Panc1 (cell line): ENCODE measurements around the gene UNKL. TPM values are rescaled to one million over a fixed set of nuclear protein-coding genes. Genes with fewer than 3 reads are reported as not detected.

Source experiments
- ATAC-seq: fragments of 200-7000 bp; cut with Tn5 transposase; 2 replicates; pipeline ENCODE4 v1.9.1; 2020; ENCODE audit warnings: mild to moderate bottlenecking, moderate library complexity
- BruUV-seq: library from RNA; stranded (reverse); fragments of 400-500 nt; replicated peaks from 2 replicates; lab custom pipeline; 2021; lab: Mats Ljungman, UMichigan
- CTCF ChIA-PET: fragments of 300-600 bp; sonication (Branson Sonifier 250); formaldehyde crosslinking; loops from one replicate; lab custom pipeline; 2022; ENCODE audit warnings: antibody characterized with exemption; lab: Charles Lee
- POLR2A ChIA-PET: fragments of 300-600 bp; sonication (Branson Sonifier 250); formaldehyde crosslinking; loops from one replicate; lab custom pipeline; 2022; ENCODE audit warnings: antibody characterized with exemption; lab: Charles Lee
- DNase-seq: peaks from one replicate; pipeline ENCODE4 v3.0.0-alpha.2; 2010; ENCODE audit warnings: low read depth, low spot score
- H3K27ac ChIP-seq: 2 replicates; pipeline ENCODE4 v1.5.1; 2011; ENCODE audit warnings: mild to moderate bottlenecking, low read length, inconsistent platforms
- H3K27me3 ChIP-seq: fragments of 200-500 bp; sonication (Bioruptor generic); 2 replicates; pipeline ENCODE4 v1.6.0; 2014; ENCODE audit warnings: low read length, inconsistent platforms; ENCODE audit not compliant: control insufficient read depth, insufficient read depth
- H3K36me3 ChIP-seq: fragments of 200-500 bp; sonication (Bioruptor generic); 2 replicates; pipeline ENCODE4 v1.5.1; 2014; ENCODE audit warnings: inconsistent platforms, mild to moderate bottlenecking, low read length, moderate library complexity; ENCODE audit not compliant: control insufficient read depth, insufficient read depth
- H3K4me1 ChIP-seq: 2 replicates; pipeline ENCODE4 v1.5.1; 2011; ENCODE audit warnings: inconsistent platforms, mild to moderate bottlenecking, low read length, moderate library complexity; ENCODE audit not compliant: control insufficient read depth, insufficient read depth
- H3K4me3 ChIP-seq, 2 experiments: 2 replicates each; pipeline ENCODE4 v1.5.1; 2011 to 2012; ENCODE audit warnings: low read depth in 2 of 2, low read length in 2 of 2, mild to moderate bottlenecking in 2 of 2, inconsistent platforms in 1 of 2, moderate library complexity in 1 of 2
- H3K9me3 ChIP-seq: fragments of 200-500 bp; sonication (Bioruptor generic); 2 replicates; pipeline ENCODE4 v1.5.1; 2014; ENCODE audit warnings: low read depth, mild to moderate bottlenecking, inconsistent platforms, low read length, moderate library complexity; ENCODE audit not compliant: control insufficient read depth, insufficient read depth
- POLR2AphosphoS5 ChIP-seq: IDR thresholded peaks from 2 replicates; pipeline ENCODE4 v1.6.1; 2012; ENCODE audit warnings: mild to moderate bottlenecking, low read depth, low read length, moderate library complexity
- SIN3A ChIP-seq: IDR thresholded peaks from 2 replicates; pipeline ENCODE4 v1.6.1; 2012; ENCODE audit warnings: low read depth, mild to moderate bottlenecking, low read length, moderate library complexity, borderline replicate concordance; ENCODE audit not compliant: insufficient read depth
- TCF7L2 ChIP-seq: IDR thresholded peaks from 2 replicates; pipeline ENCODE4 v1.6.1; 2011; ENCODE audit warnings: mild to moderate bottlenecking, low read depth, low read length, inconsistent platforms
- in situ Hi-C: cut with HindIII; loops from 2 replicates; pipeline ENCODE4 v1.10.0; 2016; ENCODE audit warnings: low sequenced_read_pairs, low pct_unique_long_range_greater_than_20kb
- intact Hi-C: fragments of 100-400 bp; cut with micrococcal nuclease; formaldehyde crosslinking; loops from one replicate; pipeline ENCODE4 v1.10.0; 2022; ENCODE audit not compliant: unreplicated experiment
- total RNA-seq: library from RNA; stranded (reverse); gene quantifications from one replicate; pipeline ENCODE4 v1.2.1, GENCODE V29; 2021; ENCODE audit not compliant: unreplicated experiment
- TF ChIP-seq, protein P1 (sequence below): fragments of 450-650 bp; IDR thresholded peaks from 2 replicates; pipeline ENCODE4 v1.5.1; 2017; ENCODE audit warnings: mild to moderate bottlenecking
- TF ChIP-seq, protein P2 (sequence below), 2 experiments: IDR thresholded peaks; 2 replicates each; pipeline ENCODE4 v1.6.1; 2011 to 2012; ENCODE audit warnings: low read depth in 2 of 2, control low read depth in 1 of 2, low read length in 1 of 2, mild to moderate bottlenecking in 1 of 2, moderate library complexity in 1 of 2; ENCODE audit not compliant: insufficient read depth in 1 of 2

Gene UNKL
- total RNA-seq, 1 experiment from 2014 or later, result 26.6 TPM

DNA sequence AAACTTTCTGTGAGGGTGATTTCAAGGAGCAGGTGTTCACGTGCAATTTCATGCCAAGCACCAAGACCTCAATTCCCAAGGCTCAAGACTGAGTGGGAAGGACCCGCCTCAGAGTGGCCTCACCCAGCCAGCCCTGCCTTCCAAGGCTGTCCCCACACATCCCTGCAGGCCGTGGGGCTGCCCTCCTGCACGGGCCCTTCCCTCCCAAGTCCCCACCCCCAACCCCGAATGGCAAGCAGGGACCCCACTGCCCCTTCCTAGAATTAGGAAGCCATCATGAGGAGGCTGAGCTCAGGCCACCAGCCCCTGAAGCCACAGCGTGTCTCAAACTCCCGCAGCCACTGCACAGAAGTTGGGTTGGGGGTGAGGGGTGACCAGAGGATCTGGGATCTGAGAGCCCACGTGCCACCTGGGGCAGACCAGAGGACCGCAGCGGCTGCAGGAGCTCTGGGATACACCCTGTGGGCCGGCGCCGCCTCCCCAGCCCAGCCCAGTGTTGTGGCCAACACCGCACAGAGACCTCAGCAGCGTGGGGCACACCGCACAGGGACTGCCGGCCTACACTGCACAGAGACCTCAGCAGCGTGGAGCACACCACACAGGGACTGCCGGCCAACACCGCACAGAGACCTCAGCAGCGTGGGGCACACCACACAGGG is 42.1 kb downstream of the UNKL start:
- POLR2A ChIA-PET, result interaction anchor here (0.7 kb wide), 1 partner anchor 12 kb away, joined by 3 read pairs; no protein-coding TSS in a partner anchor
- CTCF ChIA-PET, result no interaction called here
- Histone ChIP-seq H3K4me3 (no peak overlapping the region), H3K9me3 (no peaks in the 10 kb centered on the region), H3K27ac (no peak overlapping the region), H3K4me1 (no peaks in the 10 kb centered on the region; the same call in 1 of the 2 replicates), H3K27me3 (no peaks in the 10 kb centered on the region), H3K36me3 (no peaks in the 10 kb centered on the region)
- intact Hi-C loops (no loop called here), in situ Hi-C loops (no loop called here)
- no peak for DNase-seq
- TF ChIP-seq, protein P1, sequence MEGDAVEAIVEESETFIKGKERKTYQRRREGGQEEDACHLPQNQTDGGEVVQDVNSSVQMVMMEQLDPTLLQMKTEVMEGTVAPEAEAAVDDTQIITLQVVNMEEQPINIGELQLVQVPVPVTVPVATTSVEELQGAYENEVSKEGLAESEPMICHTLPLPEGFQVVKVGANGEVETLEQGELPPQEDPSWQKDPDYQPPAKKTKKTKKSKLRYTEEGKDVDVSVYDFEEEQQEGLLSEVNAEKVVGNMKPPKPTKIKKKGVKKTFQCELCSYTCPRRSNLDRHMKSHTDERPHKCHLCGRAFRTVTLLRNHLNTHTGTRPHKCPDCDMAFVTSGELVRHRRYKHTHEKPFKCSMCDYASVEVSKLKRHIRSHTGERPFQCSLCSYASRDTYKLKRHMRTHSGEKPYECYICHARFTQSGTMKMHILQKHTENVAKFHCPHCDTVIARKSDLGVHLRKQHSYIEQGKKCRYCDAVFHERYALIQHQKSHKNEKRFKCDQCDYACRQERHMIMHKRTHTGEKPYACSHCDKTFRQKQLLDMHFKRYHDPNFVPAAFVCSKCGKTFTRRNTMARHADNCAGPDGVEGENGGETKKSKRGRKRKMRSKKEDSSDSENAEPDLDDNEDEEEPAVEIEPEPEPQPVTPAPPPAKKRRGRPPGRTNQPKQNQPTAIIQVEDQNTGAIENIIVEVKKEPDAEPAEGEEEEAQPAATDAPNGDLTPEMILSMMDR, result no peak
- TF ChIP-seq, protein P2, sequence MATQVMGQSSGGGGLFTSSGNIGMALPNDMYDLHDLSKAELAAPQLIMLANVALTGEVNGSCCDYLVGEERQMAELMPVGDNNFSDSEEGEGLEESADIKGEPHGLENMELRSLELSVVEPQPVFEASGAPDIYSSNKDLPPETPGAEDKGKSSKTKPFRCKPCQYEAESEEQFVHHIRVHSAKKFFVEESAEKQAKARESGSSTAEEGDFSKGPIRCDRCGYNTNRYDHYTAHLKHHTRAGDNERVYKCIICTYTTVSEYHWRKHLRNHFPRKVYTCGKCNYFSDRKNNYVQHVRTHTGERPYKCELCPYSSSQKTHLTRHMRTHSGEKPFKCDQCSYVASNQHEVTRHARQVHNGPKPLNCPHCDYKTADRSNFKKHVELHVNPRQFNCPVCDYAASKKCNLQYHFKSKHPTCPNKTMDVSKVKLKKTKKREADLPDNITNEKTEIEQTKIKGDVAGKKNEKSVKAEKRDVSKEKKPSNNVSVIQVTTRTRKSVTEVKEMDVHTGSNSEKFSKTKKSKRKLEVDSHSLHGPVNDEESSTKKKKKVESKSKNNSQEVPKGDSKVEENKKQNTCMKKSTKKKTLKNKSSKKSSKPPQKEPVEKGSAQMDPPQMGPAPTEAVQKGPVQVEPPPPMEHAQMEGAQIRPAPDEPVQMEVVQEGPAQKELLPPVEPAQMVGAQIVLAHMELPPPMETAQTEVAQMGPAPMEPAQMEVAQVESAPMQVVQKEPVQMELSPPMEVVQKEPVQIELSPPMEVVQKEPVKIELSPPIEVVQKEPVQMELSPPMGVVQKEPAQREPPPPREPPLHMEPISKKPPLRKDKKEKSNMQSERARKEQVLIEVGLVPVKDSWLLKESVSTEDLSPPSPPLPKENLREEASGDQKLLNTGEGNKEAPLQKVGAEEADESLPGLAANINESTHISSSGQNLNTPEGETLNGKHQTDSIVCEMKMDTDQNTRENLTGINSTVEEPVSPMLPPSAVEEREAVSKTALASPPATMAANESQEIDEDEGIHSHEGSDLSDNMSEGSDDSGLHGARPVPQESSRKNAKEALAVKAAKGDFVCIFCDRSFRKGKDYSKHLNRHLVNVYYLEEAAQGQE (IDR thresholded peaks at IDR 0.05; ENCODE audit: insufficient read depth in 1 of 2, low read depth in 2 of 2, low read length in 1 of 2), result no peak
- TF ChIP-seq SIN3A (no peak), TCF7L2 (no peak), POLR2AphosphoS5 (no peak)
- BruUV-seq, result no TSS peak
- no peak for ATAC-seq

DNA sequence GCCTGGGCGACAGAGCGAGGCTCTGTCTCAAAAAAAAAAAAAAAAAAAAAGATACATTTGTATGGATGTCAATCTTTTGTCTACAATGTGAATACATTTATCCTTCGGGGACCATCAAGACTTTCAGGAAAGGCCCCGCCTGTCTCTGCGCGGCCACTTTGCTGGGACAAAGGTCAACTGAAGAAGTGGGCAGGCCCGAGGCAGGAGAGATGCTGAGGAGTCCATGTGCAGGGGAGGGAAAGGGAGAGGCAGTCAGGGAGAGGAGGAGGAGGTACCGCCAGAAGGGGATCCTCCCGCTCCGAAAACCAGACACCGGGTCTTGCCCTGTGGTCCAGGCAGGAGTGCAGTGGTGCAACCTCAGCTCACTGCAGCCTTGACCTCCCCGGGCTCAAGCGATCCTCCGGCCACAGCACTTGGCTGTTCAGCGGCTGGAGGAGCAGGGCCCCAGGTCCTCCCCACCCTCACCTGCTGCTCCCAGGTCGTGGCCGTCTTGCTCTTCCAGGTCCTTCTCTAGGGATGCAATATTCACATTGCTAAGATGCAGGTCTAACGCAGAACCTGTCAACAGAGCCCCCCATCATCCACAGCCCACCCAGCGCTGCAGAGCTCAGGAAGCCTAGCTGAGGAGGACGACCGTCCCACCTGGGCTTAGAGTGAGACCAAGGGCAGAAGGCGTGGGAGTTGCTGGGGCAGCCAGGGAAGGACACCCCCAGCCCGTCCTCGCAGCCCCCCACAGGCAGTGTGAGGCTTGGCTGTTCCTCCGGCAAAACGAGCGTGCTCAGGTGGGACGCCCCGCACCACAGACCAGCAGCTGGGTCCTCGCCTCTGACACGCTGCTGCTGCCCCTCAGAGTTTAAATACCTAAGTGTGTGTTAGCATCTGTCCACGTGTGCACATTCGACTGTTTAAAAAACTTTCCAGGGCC is 43.2 kb downstream of the UNKL start:
- H3K9me3 ChIP-seq, result no peaks in the 10 kb centered on the region
- BruUV-seq, result no TSS peak

More for the DNA sequence above, 43.2 kb downstream of the UNKL start:
- H3K36me3 ChIP-seq, result no peaks in the 10 kb centered on the region
- no peak overlapping the region for H3K27ac ChIP-seq
- TF ChIP-seq, protein P2 (IDR thresholded peaks at IDR 0.05; ENCODE audit: insufficient read depth in 1 of 2, low read depth in 2 of 2, low read length in 1 of 2), result no peak
- TF ChIP-seq POLR2AphosphoS5, result no peak
- no peak for TF ChIP-seq SIN3A
- TF ChIP-seq, protein P1, result no peak
- no peak for TF ChIP-seq TCF7L2
- intact Hi-C loops (no loop called here), in situ Hi-C loops (no loop called here)
- ChIA-PET POLR2A (interaction anchor here (0.5 to 0.7 kb wide), 2 partner anchors 11 to 18 kb away, joined by 3 to 14 read pairs; no protein-coding TSS in a partner anchor), CTCF (no interaction called here)
- ATAC-seq (no peak), DNase-seq (no peak)
- no peak overlapping the region for H3K4me3 ChIP-seq
- no peaks in the 10 kb centered on the region; the same call in 1 of the 2 replicates for H3K4me1 ChIP-seq
- no peaks in the 10 kb centered on the region for H3K27me3 ChIP-seq
